GM18526 (cell line): Measurements from ENCODE around the gene FBH1.

ENCODE experiments used
- POLR2A ChIP-seq: IDR thresholded peaks from 3 replicates; pipeline ENCODE4 v1.6.1; 2011; ENCODE audit not compliant: insufficient read length; ENCODE audit errors: extremely low read depth

Gene FBH1

GRCh38 chr10:5976512-5977470, 86.7 kb downstream of the FBH1 start:
- peak; percentile 11 for TF ChIP-seq POLR2A

- TF ChIP-seq POLR2A = peak; percentile 37
These were observed 87.6 kb downstream of the FBH1 start, which contains the start of gene IL15RA for GRCh38 chr10:5977471-5978229. TSS of gene IL15RA (minus strand) at chr10:5977543. CDS start at chr10:5977492, 51 bp downstream.

GRCh38 chr10:5978230-5978489, 88.1 kb downstream of the FBH1 start:
- no peak for TF ChIP-seq POLR2A

- no peak for TF ChIP-seq POLR2A
These were observed 91.5 kb downstream of the FBH1 start for GRCh38 chr10:5981529-5981928.

DNA sequence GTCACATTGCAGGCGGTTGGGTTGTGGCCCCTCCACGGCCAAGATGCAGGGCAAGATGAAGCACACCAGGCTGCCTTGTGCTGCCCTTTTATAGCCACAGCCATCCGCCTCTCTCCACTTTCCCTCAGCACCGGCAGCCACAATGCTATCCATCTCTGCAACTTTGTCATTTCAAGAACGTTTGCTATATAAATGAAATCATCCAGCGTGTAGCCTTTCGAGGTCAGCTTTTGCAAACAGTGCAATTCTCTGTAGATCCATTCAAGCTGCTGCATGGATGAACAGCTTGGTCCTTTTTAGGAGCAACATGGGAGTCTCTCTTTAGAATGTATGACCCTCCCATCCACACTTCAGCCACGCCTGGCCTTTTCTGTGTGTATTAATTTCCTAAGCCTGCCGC, 93.7 kb downstream of the FBH1 start:
- TF ChIP-seq POLR2A = no peak

- TF ChIP-seq POLR2A = no peak
These were observed 95.0 kb downstream of the FBH1 start for GRCh38 chr10:5985029-5985428.
